ENCODE measurements around the gene PRKAR1A. TPM values are rescaled to one million over a fixed set of nuclear protein-coding genes. Genes with fewer than 3 reads are reported as not detected.

Gene PRKAR1A
- total and polyA plus RNA-seq, 4 donors, result 55.6 to 118 (median 104) TPM

- Histone ChIP-seq H3K4me1 (ENCODE audit: control insufficient read depth in 4 of 4, insufficient read depth in 4 of 4, low read length in 3 of 4) (peaks cover 8 to 59% (median 51%) of the 10 kb centered on the region in 4 donors), H3K36me3 (ENCODE audit: control insufficient read depth in 4 of 4, insufficient read depth in 3 of 4, low read depth in 1 of 4, low read length in 3 of 4) (peaks cover 0 to 8% (median 4%) of the 10 kb centered on the region in 4 donors)
Observed at GRCh38 chr17:68589086-68589485, 76.9 kb downstream of the PRKAR1A start.

More at GRCh38 chr17:68589086-68589485, 76.9 kb downstream of the PRKAR1A start:
- WGBS, result 91% methylated on average over 3 of the region's 3 CpGs
- no peak overlapping the region for H3K4me3 ChIP-seq (ENCODE audit: low read depth in 1 of 3, low read length in 3 of 3)
- H3K9ac ChIP-seq (ENCODE audit: low read depth in 1 of 2, low read length in 2 of 2), result no peak overlapping the region
- no peaks in the 10 kb centered on the region for H3K27me3 ChIP-seq (ENCODE audit: control insufficient read depth in 4 of 4, insufficient read depth in 4 of 4, low read length in 3 of 4)
- no peaks in the 10 kb centered on the region for H3K9me3 ChIP-seq (ENCODE audit: control insufficient read depth in 4 of 4, low read length in 3 of 4)
- no peak overlapping the region for H3K27ac ChIP-seq (ENCODE audit: low read depth in 1 of 2, low read length in 2 of 2)
- no peak for TF ChIP-seq NR2F2 (IDR thresholded peaks at IDR 0.05)
- TF ChIP-seq FOXA1 (IDR thresholded peaks at IDR 0.05), result no peak
- no peak for TF ChIP-seq RXRA (IDR thresholded peaks at IDR 0.05)
- TF ChIP-seq JUND (IDR thresholded peaks at IDR 0.05), result no peak
- no peak for TF ChIP-seq RAD21 (IDR thresholded peaks at IDR 0.05)
- no peak for TF ChIP-seq GABPA (IDR thresholded peaks at IDR 0.05 in 1 of 2, conservative IDR thresholded peaks at IDR 0.05 in 1 of 2)
- TF ChIP-seq, protein P1, sequence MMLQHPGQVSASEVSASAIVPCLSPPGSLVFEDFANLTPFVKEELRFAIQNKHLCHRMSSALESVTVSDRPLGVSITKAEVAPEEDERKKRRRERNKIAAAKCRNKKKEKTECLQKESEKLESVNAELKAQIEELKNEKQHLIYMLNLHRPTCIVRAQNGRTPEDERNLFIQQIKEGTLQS (IDR thresholded peaks at IDR 0.05), result no peak
- TF ChIP-seq, protein P2, sequence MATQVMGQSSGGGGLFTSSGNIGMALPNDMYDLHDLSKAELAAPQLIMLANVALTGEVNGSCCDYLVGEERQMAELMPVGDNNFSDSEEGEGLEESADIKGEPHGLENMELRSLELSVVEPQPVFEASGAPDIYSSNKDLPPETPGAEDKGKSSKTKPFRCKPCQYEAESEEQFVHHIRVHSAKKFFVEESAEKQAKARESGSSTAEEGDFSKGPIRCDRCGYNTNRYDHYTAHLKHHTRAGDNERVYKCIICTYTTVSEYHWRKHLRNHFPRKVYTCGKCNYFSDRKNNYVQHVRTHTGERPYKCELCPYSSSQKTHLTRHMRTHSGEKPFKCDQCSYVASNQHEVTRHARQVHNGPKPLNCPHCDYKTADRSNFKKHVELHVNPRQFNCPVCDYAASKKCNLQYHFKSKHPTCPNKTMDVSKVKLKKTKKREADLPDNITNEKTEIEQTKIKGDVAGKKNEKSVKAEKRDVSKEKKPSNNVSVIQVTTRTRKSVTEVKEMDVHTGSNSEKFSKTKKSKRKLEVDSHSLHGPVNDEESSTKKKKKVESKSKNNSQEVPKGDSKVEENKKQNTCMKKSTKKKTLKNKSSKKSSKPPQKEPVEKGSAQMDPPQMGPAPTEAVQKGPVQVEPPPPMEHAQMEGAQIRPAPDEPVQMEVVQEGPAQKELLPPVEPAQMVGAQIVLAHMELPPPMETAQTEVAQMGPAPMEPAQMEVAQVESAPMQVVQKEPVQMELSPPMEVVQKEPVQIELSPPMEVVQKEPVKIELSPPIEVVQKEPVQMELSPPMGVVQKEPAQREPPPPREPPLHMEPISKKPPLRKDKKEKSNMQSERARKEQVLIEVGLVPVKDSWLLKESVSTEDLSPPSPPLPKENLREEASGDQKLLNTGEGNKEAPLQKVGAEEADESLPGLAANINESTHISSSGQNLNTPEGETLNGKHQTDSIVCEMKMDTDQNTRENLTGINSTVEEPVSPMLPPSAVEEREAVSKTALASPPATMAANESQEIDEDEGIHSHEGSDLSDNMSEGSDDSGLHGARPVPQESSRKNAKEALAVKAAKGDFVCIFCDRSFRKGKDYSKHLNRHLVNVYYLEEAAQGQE (IDR thresholded peaks at IDR 0.05), result no peak
- TF ChIP-seq, protein P3, sequence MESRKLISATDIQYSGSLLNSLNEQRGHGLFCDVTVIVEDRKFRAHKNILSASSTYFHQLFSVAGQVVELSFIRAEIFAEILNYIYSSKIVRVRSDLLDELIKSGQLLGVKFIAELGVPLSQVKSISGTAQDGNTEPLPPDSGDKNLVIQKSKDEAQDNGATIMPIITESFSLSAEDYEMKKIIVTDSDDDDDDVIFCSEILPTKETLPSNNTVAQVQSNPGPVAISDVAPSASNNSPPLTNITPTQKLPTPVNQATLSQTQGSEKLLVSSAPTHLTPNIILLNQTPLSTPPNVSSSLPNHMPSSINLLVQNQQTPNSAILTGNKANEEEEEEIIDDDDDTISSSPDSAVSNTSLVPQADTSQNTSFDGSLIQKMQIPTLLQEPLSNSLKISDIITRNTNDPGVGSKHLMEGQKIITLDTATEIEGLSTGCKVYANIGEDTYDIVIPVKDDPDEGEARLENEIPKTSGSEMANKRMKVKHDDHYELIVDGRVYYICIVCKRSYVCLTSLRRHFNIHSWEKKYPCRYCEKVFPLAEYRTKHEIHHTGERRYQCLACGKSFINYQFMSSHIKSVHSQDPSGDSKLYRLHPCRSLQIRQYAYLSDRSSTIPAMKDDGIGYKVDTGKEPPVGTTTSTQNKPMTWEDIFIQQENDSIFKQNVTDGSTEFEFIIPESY (IDR thresholded peaks at IDR 0.05), result no peak
- TF ChIP-seq EGR1 (IDR thresholded peaks at IDR 0.05; ENCODE audit: low read depth in 2 of 2), result no peak
- TF ChIP-seq YY1 (IDR thresholded peaks at IDR 0.05), result no peak
- no peak for TF ChIP-seq MAX (IDR thresholded peaks at IDR 0.05)
- TF ChIP-seq, protein P4, sequence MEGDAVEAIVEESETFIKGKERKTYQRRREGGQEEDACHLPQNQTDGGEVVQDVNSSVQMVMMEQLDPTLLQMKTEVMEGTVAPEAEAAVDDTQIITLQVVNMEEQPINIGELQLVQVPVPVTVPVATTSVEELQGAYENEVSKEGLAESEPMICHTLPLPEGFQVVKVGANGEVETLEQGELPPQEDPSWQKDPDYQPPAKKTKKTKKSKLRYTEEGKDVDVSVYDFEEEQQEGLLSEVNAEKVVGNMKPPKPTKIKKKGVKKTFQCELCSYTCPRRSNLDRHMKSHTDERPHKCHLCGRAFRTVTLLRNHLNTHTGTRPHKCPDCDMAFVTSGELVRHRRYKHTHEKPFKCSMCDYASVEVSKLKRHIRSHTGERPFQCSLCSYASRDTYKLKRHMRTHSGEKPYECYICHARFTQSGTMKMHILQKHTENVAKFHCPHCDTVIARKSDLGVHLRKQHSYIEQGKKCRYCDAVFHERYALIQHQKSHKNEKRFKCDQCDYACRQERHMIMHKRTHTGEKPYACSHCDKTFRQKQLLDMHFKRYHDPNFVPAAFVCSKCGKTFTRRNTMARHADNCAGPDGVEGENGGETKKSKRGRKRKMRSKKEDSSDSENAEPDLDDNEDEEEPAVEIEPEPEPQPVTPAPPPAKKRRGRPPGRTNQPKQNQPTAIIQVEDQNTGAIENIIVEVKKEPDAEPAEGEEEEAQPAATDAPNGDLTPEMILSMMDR (IDR thresholded peaks at IDR 0.05; ENCODE audit: low read depth, low read length, missing input control), result no peak
- TF ChIP-seq HNF4A (conservative IDR thresholded peaks at IDR 0.05), result no peak
- no peak for TF ChIP-seq SP1 (IDR thresholded peaks at IDR 0.05)
- TF ChIP-seq HNF4G (IDR thresholded peaks at IDR 0.05), result no peak
- TF ChIP-seq TAF1 (conservative IDR thresholded peaks at IDR 0.05), result no peak
- DNase-seq (ENCODE audit: low spot score), result no peak
